ENCODE results near the gene EGR2.

DNA sequence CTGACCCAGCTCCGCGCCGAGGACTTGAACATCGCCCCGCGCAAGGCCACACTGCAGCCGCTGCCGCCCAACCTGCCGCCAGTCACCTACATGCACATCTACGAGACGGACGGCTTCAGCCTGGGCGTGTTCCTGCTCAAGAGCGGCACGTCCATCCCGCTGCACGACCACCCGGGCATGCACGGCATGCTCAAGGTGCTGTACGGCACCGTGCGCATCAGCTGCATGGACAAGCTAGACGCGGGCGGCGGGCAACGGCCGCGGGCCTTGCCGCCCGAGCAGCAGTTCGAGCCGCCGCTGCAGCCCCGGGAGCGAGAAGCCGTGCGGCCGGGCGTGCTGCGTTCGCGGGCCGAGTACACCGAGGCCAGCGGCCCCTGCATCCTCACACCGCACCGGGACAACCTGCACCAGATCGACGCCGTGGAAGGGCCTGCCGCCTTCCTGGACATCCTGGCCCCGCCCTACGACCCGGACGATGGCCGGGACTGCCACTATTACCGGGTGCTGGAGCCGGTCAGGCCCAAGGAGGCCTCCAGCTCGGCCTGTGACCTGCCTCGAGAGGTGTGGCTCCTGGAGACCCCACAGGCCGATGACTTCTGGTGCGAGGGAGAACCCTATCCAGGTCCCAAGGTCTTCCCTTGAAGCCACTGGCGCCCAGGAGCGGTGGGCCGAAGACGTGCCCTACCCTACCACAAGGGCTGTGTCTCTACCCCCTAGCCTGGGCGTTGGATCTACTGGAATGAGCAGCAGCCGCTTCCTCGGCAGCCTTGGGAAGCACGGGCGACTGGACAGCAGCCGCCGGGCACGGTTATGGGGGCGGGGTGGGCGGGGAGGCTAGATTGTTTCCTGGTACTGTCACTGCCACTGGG is 10.7 kb downstream of the EGR2 start:
- TF ChIP-seq CTCF (IDR thresholded peaks at IDR 0.05) (no peak), EZH2 (IDR thresholded peaks at IDR 0.05) (no peak)
